CD8-positive, alpha-beta memory T cell (primary cell): ENCODE results near the gene INTS4. TPM values are rescaled to one million over a fixed set of nuclear protein-coding genes. Genes with fewer than 3 reads are reported as not detected.
"Not testable (repeated sequence)": the region's sequence is repeated elsewhere in the genome, so short reads cannot be mapped to it uniquely, and the experiment has no call there.

Experiments
- CTCF ChIA-PET: fragments of 350-600 bp; sonication (Branson Sonifier 250); formaldehyde crosslinking; loops from one replicate; lab custom pipeline; 2021; ENCODE audit warnings: antibody characterized with exemption; lab: Charles Lee
- POLR2A ChIA-PET: fragments of 350-600 bp; sonication (Branson Sonifier 250); formaldehyde crosslinking; loops from one replicate; lab custom pipeline; 2021; ENCODE audit warnings: antibody characterized with exemption; lab: Charles Lee
- DNase-seq, 5 donors: peaks; one replicate each; pipeline versions ENCODE4 v3.0.0 to v3.0.0-alpha.2; 2020 to 2022; ENCODE audit warnings: mixed read lengths in 1 of 5
- H3K27ac ChIP-seq: one replicate; pipeline ENCODE4 v1.7.0; 2013; ENCODE audit warnings: low read depth, mild to moderate bottlenecking, low read length, moderate library complexity
- H3K27me3 ChIP-seq: 2 replicates; pipeline ENCODE4 v1.7.0; 2013; ENCODE audit warnings: low read length, mild to moderate bottlenecking; ENCODE audit not compliant: insufficient read depth, poor library complexity, severe bottlenecking
- H3K36me3 ChIP-seq: 2 replicates; pipeline ENCODE4 v1.7.0; 2013; ENCODE audit warnings: mild to moderate bottlenecking, low read length, moderate library complexity; ENCODE audit not compliant: insufficient read depth
- H3K4me1 ChIP-seq: 2 replicates; pipeline ENCODE4 v1.7.0; 2013; ENCODE audit warnings: mild to moderate bottlenecking, low read length, moderate library complexity; ENCODE audit not compliant: insufficient read depth
- H3K4me3 ChIP-seq: 2 replicates; pipeline ENCODE4 v1.7.0; 2013; ENCODE audit warnings: mild to moderate bottlenecking, low read length
- H3K9me3 ChIP-seq: 2 replicates; pipeline ENCODE4 v1.7.0; 2013; ENCODE audit warnings: mild to moderate bottlenecking, low read length
- H3K27ac Mint-ChIP-seq, 8 donors: one replicate each; pipeline ENCODE4 v1.8.0; 2020 to 2021; ENCODE audit warnings: mixed read lengths in 8 of 8, mild to moderate bottlenecking in 6 of 8, inconsistent platforms in 3 of 8, moderate library complexity in 3 of 8
- H3K27me3 Mint-ChIP-seq, 2 donors: one replicate each; pipeline ENCODE4 v1.8.0; 2020 to 2021; ENCODE audit warnings: mixed read lengths in 2 of 2, mild to moderate bottlenecking in 1 of 2, moderate library complexity in 1 of 2
- H3K36me3 Mint-ChIP-seq, 3 donors: one replicate each; pipeline ENCODE4 v1.8.0; 2020 to 2021; ENCODE audit warnings: mixed read lengths in 3 of 3, inconsistent platforms in 1 of 3, mild to moderate bottlenecking in 1 of 3
- H3K4me1 Mint-ChIP-seq, 3 donors: one replicate each; pipeline ENCODE4 v1.8.0; 2020 to 2021; ENCODE audit warnings: mixed read lengths in 3 of 3, inconsistent platforms in 1 of 3, mild to moderate bottlenecking in 1 of 3
- H3K4me3 Mint-ChIP-seq, 7 donors: one replicate each; pipeline ENCODE4 v1.8.0; 2020 to 2021; ENCODE audit warnings: mixed read lengths in 7 of 7, mild to moderate bottlenecking in 6 of 7, moderate library complexity in 4 of 7, inconsistent platforms in 2 of 7
- H3K9me3 Mint-ChIP-seq, 5 donors: one replicate each; pipeline ENCODE4 v1.8.0; 2020 to 2022; ENCODE audit warnings: mixed read lengths in 5 of 5, mild to moderate bottlenecking in 3 of 5, moderate library complexity in 2 of 5, inconsistent platforms in 1 of 5
- polyA plus RNA-seq: library from polyadenylated mRNA; unstranded; fragments of 300-500 nt; fragmentation: Illumina TruSeq; gene quantifications from one replicate; pipeline ENCODE4 v1.2.3, GENCODE V29; 2021
- total RNA-seq, 2 experiments: library from RNA; stranded (reverse); gene quantifications; one replicate each; pipeline ENCODE4 v1.2.3, GENCODE V29; 2021

The INTS4 gene, protein sequence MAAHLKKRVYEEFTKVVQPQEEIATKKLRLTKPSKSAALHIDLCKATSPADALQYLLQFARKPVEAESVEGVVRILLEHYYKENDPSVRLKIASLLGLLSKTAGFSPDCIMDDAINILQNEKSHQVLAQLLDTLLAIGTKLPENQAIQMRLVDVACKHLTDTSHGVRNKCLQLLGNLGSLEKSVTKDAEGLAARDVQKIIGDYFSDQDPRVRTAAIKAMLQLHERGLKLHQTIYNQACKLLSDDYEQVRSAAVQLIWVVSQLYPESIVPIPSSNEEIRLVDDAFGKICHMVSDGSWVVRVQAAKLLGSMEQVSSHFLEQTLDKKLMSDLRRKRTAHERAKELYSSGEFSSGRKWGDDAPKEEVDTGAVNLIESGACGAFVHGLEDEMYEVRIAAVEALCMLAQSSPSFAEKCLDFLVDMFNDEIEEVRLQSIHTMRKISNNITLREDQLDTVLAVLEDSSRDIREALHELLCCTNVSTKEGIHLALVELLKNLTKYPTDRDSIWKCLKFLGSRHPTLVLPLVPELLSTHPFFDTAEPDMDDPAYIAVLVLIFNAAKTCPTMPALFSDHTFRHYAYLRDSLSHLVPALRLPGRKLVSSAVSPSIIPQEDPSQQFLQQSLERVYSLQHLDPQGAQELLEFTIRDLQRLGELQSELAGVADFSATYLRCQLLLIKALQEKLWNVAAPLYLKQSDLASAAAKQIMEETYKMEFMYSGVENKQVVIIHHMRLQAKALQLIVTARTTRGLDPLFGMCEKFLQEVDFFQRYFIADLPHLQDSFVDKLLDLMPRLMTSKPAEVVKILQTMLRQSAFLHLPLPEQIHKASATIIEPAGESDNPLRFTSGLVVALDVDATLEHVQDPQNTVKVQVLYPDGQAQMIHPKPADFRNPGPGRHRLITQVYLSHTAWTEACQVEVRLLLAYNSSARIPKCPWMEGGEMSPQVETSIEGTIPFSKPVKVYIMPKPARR
- total RNA-seq (10 to 100 TPM; 52.2 to 54.9 TPM), polyA plus RNA-seq (44.5 TPM)

DNA sequence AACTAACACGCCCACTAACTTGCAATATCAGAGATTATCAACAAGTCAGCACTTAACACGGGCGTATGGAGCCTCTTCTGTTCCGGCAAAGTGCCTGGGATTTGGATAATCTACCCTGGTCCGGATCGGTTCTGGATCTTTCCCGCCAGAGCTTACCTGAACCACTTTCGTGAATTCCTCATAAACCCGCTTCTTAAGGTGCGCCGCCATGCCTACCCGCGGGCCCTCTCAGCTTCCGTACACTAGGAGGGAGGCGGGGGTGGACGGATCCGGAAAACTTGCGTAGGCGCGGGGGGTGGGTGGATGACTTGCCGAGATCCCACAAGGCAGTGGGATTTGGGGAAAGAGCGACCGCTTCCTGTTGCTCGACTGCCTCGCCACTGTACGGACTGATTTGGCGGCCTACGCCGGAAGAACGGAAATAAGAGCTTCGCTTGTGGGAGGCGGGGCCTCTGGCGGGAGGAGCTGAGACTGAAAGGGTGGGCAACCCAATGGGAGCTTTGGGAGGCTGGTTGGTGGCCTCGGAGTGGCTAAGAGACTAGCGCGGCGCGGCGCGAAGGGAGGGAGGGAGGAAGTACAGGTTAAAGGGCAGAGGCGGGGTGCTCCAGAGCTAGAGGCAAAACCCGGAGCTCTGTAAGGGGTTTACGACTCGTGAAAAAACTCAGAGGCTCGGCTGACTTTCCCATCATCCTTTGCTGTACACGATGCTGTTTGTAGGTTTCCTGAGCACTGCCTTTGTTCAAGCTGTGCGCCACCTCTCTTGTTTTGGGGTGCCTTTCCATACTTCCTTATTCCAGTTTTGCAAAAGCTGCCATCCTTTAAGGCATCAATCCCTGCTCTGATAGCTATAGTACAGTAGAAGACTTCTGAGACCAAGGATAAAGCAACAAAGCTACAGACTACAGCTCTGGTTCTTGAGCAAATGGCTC lies at the start of gene INTS4:
Gene INTS4 (minus strand): TSS at position 235 of the 929 bp plus-strand sequence. CDS start 25 bp downstream, at position 210.
- H3K4me3 ChIP-seq = peak within 1 kb of the TSS; percentile 95
- ChIA-PET CTCF (interaction anchor here (0.7 to 1.7 kb wide), 9 partner anchors 12 to 947 kb away, joined by 3 to 9 read pairs (median 4); partner anchors contain the start of genes ALG8, KCTD21, RSF1 and USP35), POLR2A (interaction anchor here (0.5 to 1.4 kb wide), 12 partner anchors 13 to 580 kb away, joined by 3 to 12 read pairs (median 5); partner anchors contain the start of genes AAMDC, ALG8, KCTD21 and NARS2)

DNA sequence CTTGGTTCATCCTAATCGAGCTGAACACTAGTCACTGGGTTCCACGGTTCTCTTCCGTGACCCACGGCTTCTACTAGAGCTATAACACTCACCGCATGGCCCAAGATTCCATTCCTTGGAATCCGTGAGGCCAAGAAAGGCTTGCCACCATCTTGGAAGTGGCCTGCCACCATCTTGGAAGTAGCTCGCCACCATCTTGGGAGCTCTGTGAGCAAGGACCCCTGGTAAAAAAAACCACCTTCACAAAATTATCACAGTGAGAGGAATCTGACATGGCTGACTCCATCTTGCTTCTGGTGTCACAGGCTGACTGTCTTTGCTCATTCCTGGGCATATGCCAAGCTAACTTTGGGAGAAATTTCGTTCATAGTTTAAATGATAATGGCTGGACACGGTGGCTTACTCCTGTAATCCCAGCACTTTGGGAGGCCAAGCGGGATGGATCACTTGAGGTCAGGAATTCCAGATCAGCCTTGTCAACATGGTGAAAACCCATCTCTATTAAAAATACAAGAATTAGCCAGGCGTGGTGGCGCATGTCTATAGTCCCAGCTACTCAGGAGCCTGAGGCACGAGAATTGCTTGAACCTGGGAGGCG lies 47.5 kb upstream of the INTS4 start:
- Histone ChIP-seq H3K27ac (no peak overlapping the region), H3K9me3 (no peaks in the 10 kb centered on the region), H3K4me3 (no peak overlapping the region), H3K4me1 (peaks cover 13% of the 10 kb centered on the region), H3K27me3 (no peaks in the 10 kb centered on the region), H3K36me3 (no peaks in the 10 kb centered on the region)
- Mint-ChIP-seq H3K27ac (peak overlapping the region in 1 of 8 donors; percentile 65), H3K27me3 (no peaks in the 10 kb centered on the region), H3K4me3 (no peak overlapping the region), H3K4me1 (peaks cover 17 to 23% (median 22%) of the 10 kb centered on the region in 3 donors), H3K9me3 (no peaks in the 10 kb centered on the region), H3K36me3 (no peaks in the 10 kb centered on the region)
- DNase-seq = no peak
- ChIA-PET CTCF (no interaction called here), POLR2A (no interaction called here)

More for the DNA sequence above, at the start of gene INTS4:
- Mint-ChIP-seq H3K9me3 (no peaks in the 10 kb centered on the region), H3K36me3 (peaks cover 0 to 19% (median 5%) of the 10 kb centered on the region in 3 donors), H3K27me3 (no peaks in the 10 kb centered on the region), H3K4me3 (peak within 1 kb of the TSS; percentile 87 to 97 (median 93)), H3K4me1 (peaks cover 30 to 52% (median 43%) of the 10 kb centered on the region in 3 donors), H3K27ac (peak within 1 kb of the TSS; percentile 94 to 99 (median 96))
- no peaks in the 10 kb centered on the region for H3K36me3 ChIP-seq
- H3K27me3 ChIP-seq = no peaks in the 10 kb centered on the region
- H3K27ac ChIP-seq = peak within 1 kb of the TSS; percentile 78
- H3K4me1 ChIP-seq = peaks cover 25% of the 10 kb centered on the region
- DNase-seq = peak; percentile 96 to 99 (median 98)
- no peaks in the 10 kb centered on the region for H3K9me3 ChIP-seq

DNA sequence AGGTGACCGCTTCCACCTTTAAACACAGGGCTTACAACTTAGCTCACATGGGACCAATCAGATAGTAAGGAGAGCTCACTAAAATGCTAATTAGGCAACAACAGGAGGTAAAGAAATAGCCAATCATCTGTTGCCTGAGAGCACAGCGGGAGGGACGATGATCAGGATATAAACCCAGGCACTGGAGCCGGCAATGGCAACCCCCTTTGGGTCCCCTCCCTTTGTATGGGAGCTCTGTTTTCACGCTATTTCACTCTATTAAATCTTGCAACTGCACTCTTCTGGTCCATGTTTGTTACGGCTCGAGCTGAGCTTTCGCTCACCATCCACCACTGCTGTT lies 46.9 kb upstream of the INTS4 start:
- H3K4me3 Mint-ChIP-seq, DNase-seq, H3K36me3 ChIP-seq, H3K27me3 Mint-ChIP-seq, H3K9me3 ChIP-seq, H3K9me3 Mint-ChIP-seq, H3K27ac ChIP-seq, H3K4me3 ChIP-seq, H3K36me3 Mint-ChIP-seq, POLR2A ChIA-PET, H3K27me3 ChIP-seq: not testable (repeated sequence)
- Mint-ChIP-seq H3K4me1 (peaks cover 17 to 21% (median 20%) of the 10 kb centered on the region in 3 donors), H3K27ac (peak overlapping the region in 3 of 8 donors; percentile 43 to 65 (median 56))
- peaks cover 13% of the 10 kb centered on the region for H3K4me1 ChIP-seq
- CTCF ChIA-PET = interaction anchor here (0.6 kb wide), 1 partner anchor 12 kb away, joined by 3 read pairs; no protein-coding TSS in a partner anchor

DNA sequence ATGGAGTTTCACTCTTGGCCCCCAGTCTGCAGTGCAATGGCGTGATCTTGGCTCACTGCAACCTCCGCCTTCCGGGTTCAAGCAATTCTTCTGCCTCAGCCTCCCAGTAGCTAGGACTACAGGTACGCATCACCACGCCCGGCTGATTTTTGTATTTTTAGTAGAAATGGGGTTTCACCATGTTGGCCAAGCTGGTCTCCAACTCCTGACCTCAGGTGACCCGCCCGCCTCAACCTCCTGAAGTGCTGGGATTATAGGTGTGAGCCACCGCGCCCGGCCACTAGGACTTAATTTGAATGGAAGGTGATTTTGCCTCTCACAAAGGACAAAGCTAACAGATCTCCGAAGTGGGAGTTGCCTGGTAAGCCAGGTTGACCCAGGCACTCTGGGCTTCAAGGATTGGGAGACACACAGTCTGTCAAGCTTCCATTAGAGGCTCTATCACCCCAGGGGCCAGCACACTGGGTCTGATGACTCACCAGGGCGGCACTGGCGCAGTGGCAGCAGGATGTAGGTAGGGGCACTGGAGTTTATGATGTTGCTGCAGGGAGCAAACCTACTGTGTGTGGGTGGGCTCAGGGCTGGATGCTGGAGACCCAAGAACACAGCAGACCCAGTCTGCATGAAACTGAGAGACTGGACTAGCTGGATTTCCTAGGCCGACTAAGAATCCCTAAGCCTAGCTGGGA lies 46.4 kb upstream of the INTS4 start:
- H3K36me3 ChIP-seq = no peaks in the 10 kb centered on the region
- POLR2A ChIA-PET = no interaction called here
- peaks cover 10% of the 10 kb centered on the region for H3K4me1 ChIP-seq
- no peak overlapping the region for H3K4me3 ChIP-seq
- H3K27ac ChIP-seq = no peak overlapping the region
- Mint-ChIP-seq H3K9me3 (no peaks in the 10 kb centered on the region), H3K4me1 (peaks cover 15 to 16% (median 15%) of the 10 kb centered on the region in 3 donors), H3K27ac (peak overlapping the region in 3 of 8 donors; percentile 23 to 65 (median 43)), H3K4me3 (peak overlapping the region in 1 of 7 donors; percentile 45), H3K27me3 (no peaks in the 10 kb centered on the region), H3K36me3 (no peaks in the 10 kb centered on the region)
- CTCF ChIA-PET = interaction anchor here (0.6 kb wide), 1 partner anchor 12 kb away, joined by 3 read pairs; no protein-coding TSS in a partner anchor
- no peak for DNase-seq
- H3K27me3 ChIP-seq = no peaks in the 10 kb centered on the region
- no peaks in the 10 kb centered on the region for H3K9me3 ChIP-seq

DNA sequence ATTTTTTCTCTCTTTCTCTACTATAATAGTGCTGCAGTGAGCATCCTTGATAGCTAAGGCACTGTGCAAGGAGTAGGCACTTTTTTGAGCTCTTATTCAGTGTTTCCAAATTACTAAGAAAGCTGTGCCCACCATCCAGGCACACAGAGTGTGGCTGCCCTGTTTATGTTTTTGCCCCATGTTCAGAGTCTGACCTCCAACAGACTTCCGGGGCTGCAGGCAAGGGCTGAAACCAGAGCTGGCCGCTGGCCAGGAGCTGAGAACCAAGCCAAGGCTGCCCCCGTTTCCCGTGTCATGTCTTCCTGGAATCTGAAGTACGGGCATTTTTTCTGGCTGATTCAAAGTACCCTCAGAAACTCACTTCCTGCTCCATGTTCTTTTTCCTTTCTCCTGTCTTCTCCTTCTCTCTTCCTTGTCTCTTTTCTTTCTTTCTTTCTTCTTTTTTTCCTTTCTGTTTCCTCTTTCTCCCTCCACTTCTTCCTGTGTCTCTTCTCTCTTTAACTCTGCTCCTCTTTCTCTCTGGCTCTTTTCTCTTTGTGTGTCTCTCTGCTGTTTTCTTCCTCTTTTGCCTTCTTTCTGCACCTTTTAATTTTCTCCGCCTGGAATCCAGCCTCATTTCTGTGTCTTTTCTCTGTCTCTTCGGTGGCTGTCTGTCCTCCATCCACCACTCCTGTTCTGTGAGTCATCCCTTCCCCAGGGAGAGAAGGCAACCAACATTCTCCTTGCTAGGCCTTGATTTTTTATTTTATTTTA lies 45.6 kb upstream of the INTS4 start:
- Histone ChIP-seq H3K27me3 (no peaks in the 10 kb centered on the region), H3K4me1 (peaks cover 8% of the 10 kb centered on the region), H3K4me3 (no peak overlapping the region), H3K9me3 (no peaks in the 10 kb centered on the region), H3K36me3 (no peaks in the 10 kb centered on the region), H3K27ac (peak overlapping the region; percentile 35)
- Mint-ChIP-seq H3K4me3 (peak overlapping the region in 6 of 7 donors; percentile 33 to 74 (median 61)), H3K36me3 (no peaks in the 10 kb centered on the region), H3K27me3 (no peaks in the 10 kb centered on the region), H3K27ac (peak overlapping the region; percentile 38 to 92 (median 79)), H3K9me3 (no peaks in the 10 kb centered on the region), H3K4me1 (peaks cover 11 to 12% (median 12%) of the 10 kb centered on the region in 3 donors)
- DNase-seq = no peak
- CTCF ChIA-PET = no interaction called here
- POLR2A ChIA-PET = interaction anchor here (0.9 kb wide), 1 partner anchor 45 kb away, joined by 6 read pairs; the partner anchor contains the start of gene INTS4

DNA sequence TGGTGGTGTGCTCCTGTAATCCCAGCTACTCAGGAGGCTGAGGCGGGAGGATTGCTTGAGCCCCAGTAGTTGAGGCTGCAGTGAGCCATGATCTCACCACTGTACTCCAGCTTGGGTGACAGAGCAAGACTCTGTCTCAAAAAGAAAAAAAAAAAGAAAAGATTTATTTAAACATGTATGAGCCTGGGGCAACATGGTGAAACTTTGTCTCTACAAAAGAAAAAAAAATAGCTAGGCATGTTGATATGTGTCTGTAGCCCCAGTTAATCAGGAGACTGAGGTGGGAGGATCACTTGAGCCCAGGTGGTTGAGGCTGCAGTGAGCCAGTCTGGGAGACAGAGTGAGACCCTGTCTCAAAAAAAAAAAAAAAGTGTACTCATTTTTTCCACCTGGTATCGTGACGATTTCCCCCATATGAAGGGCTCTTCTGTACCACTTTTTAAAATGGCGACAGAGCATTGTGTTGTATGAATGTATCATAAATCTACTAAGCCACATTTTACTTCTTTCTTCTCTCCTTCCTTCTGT lies 45.0 kb upstream of the INTS4 start:
- Mint-ChIP-seq H3K4me1 (peaks cover 11 to 12% (median 12%) of the 10 kb centered on the region in 3 donors), H3K9me3 (no peaks in the 10 kb centered on the region), H3K4me3 (peak overlapping the region in 3 of 7 donors; percentile 53 to 73 (median 55)), H3K27me3 (no peaks in the 10 kb centered on the region), H3K27ac (peak overlapping the region in 6 of 8 donors; percentile 5 to 84 (median 70)), H3K36me3 (no peaks in the 10 kb centered on the region)
- Histone ChIP-seq H3K27me3 (no peaks in the 10 kb centered on the region), H3K4me3 (no peak overlapping the region), H3K4me1 (peaks cover 8% of the 10 kb centered on the region), H3K36me3 (no peaks in the 10 kb centered on the region), H3K27ac (peak overlapping the region; percentile 35), H3K9me3 (no peaks in the 10 kb centered on the region)
- no peak for DNase-seq
- ChIA-PET POLR2A (interaction anchor here (0.9 kb wide), 1 partner anchor 45 kb away, joined by 6 read pairs; the partner anchor contains the start of gene INTS4), CTCF (no interaction called here)
